K562 (cell line): ENCODE data around the gene HBG1. TPM values are rescaled to one million over a fixed set of nuclear protein-coding genes. Genes with fewer than 3 reads are reported as not detected.

Experiments used
- BRD4 ChIP-seq: fragments of 200-600 bp; sonication (generic); IDR thresholded peaks from 2 replicates; pipeline ENCODE4 v1.6.1; 2017; ENCODE audit warnings: inconsistent platforms
- CBX1 ChIP-seq: sonication (generic); IDR thresholded peaks from 2 replicates; pipeline ENCODE4 v1.6.1; 2016; ENCODE audit warnings: antibody characterized with exemption, low read depth, mild to moderate bottlenecking
- CBX2 ChIP-seq: fragments of 200-600 bp; sonication (generic); IDR thresholded peaks from one replicate; pipeline ENCODE4 v1.6.1; 2012; ENCODE audit warnings: mild to moderate bottlenecking, low read length, inconsistent platforms; ENCODE audit not compliant: insufficient read depth, poor library complexity, severe bottlenecking
- CSDE1 ChIP-seq, 2 experiments: fragments of 450-650 bp; IDR thresholded peaks; 2 replicates each; pipeline ENCODE4 v1.6.1; 2016; ENCODE audit warnings: mild to moderate bottlenecking in 1 of 2
- CTCF ChIP-seq, 3 experiments: IDR thresholded peaks in 2 of 3; conservative IDR thresholded peaks in 1 of 3; 2 replicates each; pipeline ENCODE4 v1.5.1; 2011 to 2012; ENCODE audit warnings: low read length in 3 of 3, mild to moderate bottlenecking in 3 of 3, control low read depth in 2 of 3, improper control_type of control experiment in 1 of 3, inconsistent platforms in 1 of 3, low read depth in 1 of 3, mixed read lengths in 1 of 3, moderate library complexity in 1 of 3; ENCODE audit not compliant: insufficient read depth in 2 of 3
- DPF2 ChIP-seq: fragments of 450-650 bp; IDR thresholded peaks from 2 replicates; pipeline ENCODE4 v1.6.1; 2016
- FOXP1 ChIP-seq: sonication (generic); formaldehyde crosslinking; IDR thresholded peaks from 2 replicates; pipeline ENCODE4 v1.8.0; 2022; ENCODE audit warnings: mild to moderate bottlenecking, missing genetic modification reagents
- GABPB1 ChIP-seq: sonication (generic); formaldehyde crosslinking; IDR thresholded peaks from 2 replicates; pipeline ENCODE4 v1.8.0; 2022; ENCODE audit warnings: mild to moderate bottlenecking, missing genetic modification reagents
- L3MBTL2 ChIP-seq: fragments of 450-650 bp; IDR thresholded peaks from 2 replicates; pipeline ENCODE4 v1.6.1; 2016; ENCODE audit warnings: mild to moderate bottlenecking, moderate library complexity
- LARP7 ChIP-seq: fragments of 450-650 bp; IDR thresholded peaks from 2 replicates; pipeline ENCODE4 v1.6.1; 2016
- MAZ ChIP-seq, 2 experiments: fragments of 450-650 bp in 1 of 2; sonication (generic) in 1 of 2; formaldehyde crosslinking; IDR thresholded peaks in 1 of 2; conservative IDR thresholded peaks in 1 of 2; 2 replicates each; pipeline versions ENCODE4 v1.4.0 to v1.5.0; 2020; ENCODE audit warnings: mild to moderate bottlenecking in 1 of 2, missing genetic modification reagents in 1 of 2
- NONO ChIP-seq, 2 experiments: fragments of 200-400 bp in 1 of 2; fragments of 450-650 bp in 1 of 2; formaldehyde crosslinking in 1 of 2; IDR thresholded peaks; 2 replicates each; pipeline ENCODE4 v1.6.1; 2017; ENCODE audit warnings: low read depth in 2 of 2, mild to moderate bottlenecking in 2 of 2, moderate library complexity in 2 of 2, low read length in 1 of 2
- SAFB ChIP-seq: fragments of 200-400 bp; formaldehyde crosslinking; IDR thresholded peaks from 2 replicates; pipeline ENCODE4 v1.6.1; 2017; ENCODE audit warnings: low read depth, low read length, borderline replicate concordance
- SETDB1 ChIP-seq: IDR thresholded peaks from one replicate; pipeline ENCODE4 v1.6.1; 2012; ENCODE audit warnings: low read length, control low read depth, inconsistent platforms
- SMARCA4 ChIP-seq: fragments of 450-650 bp; IDR thresholded peaks from 2 replicates; pipeline ENCODE4 v1.6.1; 2016
- STAT5B ChIP-seq: fragments of 250-450 bp; sonication (Bioruptor Pico); IDR thresholded peaks from 2 replicates; pipeline ENCODE4 v1.8.0; 2021; ENCODE audit warnings: mild to moderate bottlenecking, inconsistent platforms
- TAF7 ChIP-seq: fragments of 450-650 bp; IDR thresholded peaks from 2 replicates; pipeline ENCODE4 v1.6.1; 2016; ENCODE audit warnings: missing genetic modification characterization, missing compliant biosample characterization
- ZC3H4 ChIP-seq: sonication (generic); formaldehyde crosslinking; IDR thresholded peaks from 2 replicates; pipeline ENCODE4 v1.9.0; 2021; ENCODE audit warnings: missing genetic modification reagents, borderline replicate concordance
- ZNF354B ChIP-seq: fragments of 250-450 bp; sonication (Bioruptor Pico); IDR thresholded peaks from 2 replicates; pipeline ENCODE4 v1.4.0; 2020
- polyA plus RNA-seq, 8 experiments: library from polyadenylated mRNA; depleted of rRNA in 4 of 8; stranded (reverse) in 5 of 8; unstranded in 3 of 8; fragments of >200 nt; fragmentation: Nextera tagmentation in 2 of 8; fragmentation: Illumina TruSeq in 1 of 8; extraction: Ambion mirVana in 2 of 8; extraction: Trizol in 1 of 8; gene quantifications; 2 replicates each; pipeline versions ENCODE4 v1.2.1 to v1.2.3, GENCODE V29; 2011 to 2014; ENCODE audit warnings: inconsistent platforms in 1 of 8, missing spikeins in 1 of 8
- total RNA-seq, 7 experiments: library from RNA; depleted of rRNA in 6 of 7; stranded (reverse); fragments of >200 nt in 6 of 7; fragmentation: Illumina TruSeq in 2 of 7; extraction: Trizol in 2 of 7; gene quantifications; 2 replicates each; pipeline versions ENCODE4 v1.2.1 to v1.2.3, GENCODE V29; 2011 to 2021; ENCODE audit warnings: low replicate concordance in 1 of 7
- TF ChIP-seq, protein P1 (sequence below): fragments of 250-450 bp; sonication (Bioruptor Pico); IDR thresholded peaks from 2 replicates; pipeline ENCODE4 v1.9.0; 2021; ENCODE audit warnings: mild to moderate bottlenecking, inconsistent platforms
- TF ChIP-seq, protein P2 (sequence below): fragments of 250-450 bp; sonication (Bioruptor Pico); IDR thresholded peaks from 2 replicates; pipeline ENCODE4 v1.5.0; 2020; ENCODE audit warnings: mild to moderate bottlenecking, borderline replicate concordance
- TF ChIP-seq, protein P3 (sequence below): fragments of 450-650 bp; IDR thresholded peaks from 2 replicates; pipeline ENCODE4 v1.6.1; 2016; ENCODE audit warnings: mild to moderate bottlenecking

HBG1 gene
- total and polyA plus RNA-seq, 9 of the 15 experiments (the other 6 are each of a cell fraction or from before 2014, with no cell fraction given) = 1,066 to 16,338 (median 4,898) TPM

- TF ChIP-seq, protein P1, sequence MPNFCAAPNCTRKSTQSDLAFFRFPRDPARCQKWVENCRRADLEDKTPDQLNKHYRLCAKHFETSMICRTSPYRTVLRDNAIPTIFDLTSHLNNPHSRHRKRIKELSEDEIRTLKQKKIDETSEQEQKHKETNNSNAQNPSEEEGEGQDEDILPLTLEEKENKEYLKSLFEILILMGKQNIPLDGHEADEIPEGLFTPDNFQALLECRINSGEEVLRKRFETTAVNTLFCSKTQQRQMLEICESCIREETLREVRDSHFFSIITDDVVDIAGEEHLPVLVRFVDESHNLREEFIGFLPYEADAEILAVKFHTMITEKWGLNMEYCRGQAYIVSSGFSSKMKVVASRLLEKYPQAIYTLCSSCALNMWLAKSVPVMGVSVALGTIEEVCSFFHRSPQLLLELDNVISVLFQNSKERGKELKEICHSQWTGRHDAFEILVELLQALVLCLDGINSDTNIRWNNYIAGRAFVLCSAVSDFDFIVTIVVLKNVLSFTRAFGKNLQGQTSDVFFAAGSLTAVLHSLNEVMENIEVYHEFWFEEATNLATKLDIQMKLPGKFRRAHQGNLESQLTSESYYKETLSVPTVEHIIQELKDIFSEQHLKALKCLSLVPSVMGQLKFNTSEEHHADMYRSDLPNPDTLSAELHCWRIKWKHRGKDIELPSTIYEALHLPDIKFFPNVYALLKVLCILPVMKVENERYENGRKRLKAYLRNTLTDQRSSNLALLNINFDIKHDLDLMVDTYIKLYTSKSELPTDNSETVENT = no peak
- TF ChIP-seq SAFB = no peak
- TF ChIP-seq L3MBTL2 = peak; percentile 59
- TF ChIP-seq MAZ (CRISPR knock-in tag; conservative IDR thresholded peaks at IDR 0.05 in 1 of 2, IDR thresholded peaks at IDR 0.05 in 1 of 2) = peak; percentile 82 to 92
- TF ChIP-seq CBX1 = no peak
- TF ChIP-seq ZNF354B = 0 out of 2 replicates have a peak, but pooled peaks have one; percentile 19
- no peak for TF ChIP-seq TAF7
- peak; percentile 100 for TF ChIP-seq DPF2
- peak; percentile 99 for TF ChIP-seq SMARCA4
- no peak for TF ChIP-seq ZC3H4 (CRISPR knock-in tag)
- TF ChIP-seq STAT5B = no peak
- no peak for TF ChIP-seq FOXP1
- TF ChIP-seq LARP7 = no peak
- peak in 1 of 2 experiments; percentile 90; a peak in 2 of 4 replicates for TF ChIP-seq NONO (IDR thresholded peaks at IDR 0.05; ENCODE audit: low read depth in 2 of 2, low read length in 1 of 2)
- no peak for TF ChIP-seq CBX2
- TF ChIP-seq CSDE1 (IDR thresholded peaks at IDR 0.05) = no peak
- TF ChIP-seq, protein P2, sequence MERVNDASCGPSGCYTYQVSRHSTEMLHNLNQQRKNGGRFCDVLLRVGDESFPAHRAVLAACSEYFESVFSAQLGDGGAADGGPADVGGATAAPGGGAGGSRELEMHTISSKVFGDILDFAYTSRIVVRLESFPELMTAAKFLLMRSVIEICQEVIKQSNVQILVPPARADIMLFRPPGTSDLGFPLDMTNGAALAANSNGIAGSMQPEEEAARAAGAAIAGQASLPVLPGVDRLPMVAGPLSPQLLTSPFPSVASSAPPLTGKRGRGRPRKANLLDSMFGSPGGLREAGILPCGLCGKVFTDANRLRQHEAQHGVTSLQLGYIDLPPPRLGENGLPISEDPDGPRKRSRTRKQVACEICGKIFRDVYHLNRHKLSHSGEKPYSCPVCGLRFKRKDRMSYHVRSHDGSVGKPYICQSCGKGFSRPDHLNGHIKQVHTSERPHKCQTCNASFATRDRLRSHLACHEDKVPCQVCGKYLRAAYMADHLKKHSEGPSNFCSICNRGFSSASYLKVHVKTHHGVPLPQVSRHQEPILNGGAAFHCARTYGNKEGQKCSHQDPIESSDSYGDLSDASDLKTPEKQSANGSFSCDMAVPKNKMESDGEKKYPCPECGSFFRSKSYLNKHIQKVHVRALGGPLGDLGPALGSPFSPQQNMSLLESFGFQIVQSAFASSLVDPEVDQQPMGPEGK (CRISPR knock-in tag) = no peak
- peak in 1 of 3 experiments; percentile 11; a peak in 1 of 6 replicates for TF ChIP-seq CTCF (IDR thresholded peaks at IDR 0.05 in 2 of 3, conservative IDR thresholded peaks at IDR 0.05 in 1 of 3; ENCODE audit: insufficient read depth in 2 of 3, low read depth in 1 of 3, low read length in 3 of 3)
- peak; percentile 59 for TF ChIP-seq GABPB1 (CRISPR knock-in tag)
- TF ChIP-seq BRD4 = peak; percentile 57; the same call in 1 of the 2 replicates
- peak; percentile 84 for TF ChIP-seq SETDB1
- TF ChIP-seq, protein P3, sequence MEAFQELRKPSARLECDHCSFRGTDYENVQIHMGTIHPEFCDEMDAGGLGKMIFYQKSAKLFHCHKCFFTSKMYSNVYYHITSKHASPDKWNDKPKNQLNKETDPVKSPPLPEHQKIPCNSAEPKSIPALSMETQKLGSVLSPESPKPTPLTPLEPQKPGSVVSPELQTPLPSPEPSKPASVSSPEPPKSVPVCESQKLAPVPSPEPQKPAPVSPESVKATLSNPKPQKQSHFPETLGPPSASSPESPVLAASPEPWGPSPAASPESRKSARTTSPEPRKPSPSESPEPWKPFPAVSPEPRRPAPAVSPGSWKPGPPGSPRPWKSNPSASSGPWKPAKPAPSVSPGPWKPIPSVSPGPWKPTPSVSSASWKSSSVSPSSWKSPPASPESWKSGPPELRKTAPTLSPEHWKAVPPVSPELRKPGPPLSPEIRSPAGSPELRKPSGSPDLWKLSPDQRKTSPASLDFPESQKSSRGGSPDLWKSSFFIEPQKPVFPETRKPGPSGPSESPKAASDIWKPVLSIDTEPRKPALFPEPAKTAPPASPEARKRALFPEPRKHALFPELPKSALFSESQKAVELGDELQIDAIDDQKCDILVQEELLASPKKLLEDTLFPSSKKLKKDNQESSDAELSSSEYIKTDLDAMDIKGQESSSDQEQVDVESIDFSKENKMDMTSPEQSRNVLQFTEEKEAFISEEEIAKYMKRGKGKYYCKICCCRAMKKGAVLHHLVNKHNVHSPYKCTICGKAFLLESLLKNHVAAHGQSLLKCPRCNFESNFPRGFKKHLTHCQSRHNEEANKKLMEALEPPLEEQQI = peak; percentile 76; the same call in 1 of the 2 replicates
Measured at GRCh38 chr11:5280582-5281102, 31.0 kb upstream of the HBG1 start (continued).
